Neural crest cell (in vitro differentiated cells): ENCODE data around the gene DLGAP4. TPM values are rescaled to one million over a fixed set of nuclear protein-coding genes. Genes with fewer than 3 reads are reported as not detected.

Experiments used
- DNase-seq: peaks from one replicate; pipeline ENCODE4 v3.0.0; 2021; ENCODE audit warnings: low read depth, mixed read lengths, low spot score
- H3K27ac Mint-ChIP-seq: one replicate; pipeline ENCODE4 v1.8.0; 2021; ENCODE audit warnings: mild to moderate bottlenecking, mixed read lengths; ENCODE audit not compliant: unreplicated experiment
- H3K27me3 Mint-ChIP-seq: 2 replicates; pipeline ENCODE4 v1.8.0; 2021; ENCODE audit warnings: low read depth, mild to moderate bottlenecking, mixed read lengths
- H3K36me3 Mint-ChIP-seq: 2 replicates; pipeline ENCODE4 v1.8.0; 2021; ENCODE audit warnings: low read depth, mild to moderate bottlenecking, mixed read lengths
- H3K4me1 Mint-ChIP-seq: 2 replicates; pipeline ENCODE4 v1.8.0; 2021; ENCODE audit warnings: mixed read lengths
- H3K4me3 Mint-ChIP-seq: one replicate; pipeline ENCODE4 v1.8.0; 2021; ENCODE audit warnings: mild to moderate bottlenecking, mixed read lengths
- H3K9me3 Mint-ChIP-seq: 2 replicates; pipeline ENCODE4 v1.8.0; 2021; ENCODE audit warnings: mixed read lengths
- CTCF ChIP-seq: fragments of 200-600 bp; sonication (generic); conservative IDR thresholded peaks from 2 replicates; pipeline ENCODE4 v1.5.0; 2021; ENCODE audit warnings: antibody characterized with exemption, mild to moderate bottlenecking
- total RNA-seq: library from RNA; stranded (reverse); gene quantifications from 2 replicates; pipeline ENCODE4 v1.2.1, GENCODE V29; 2021

The DLGAP4 gene
- total RNA-seq, 1 donor from 2014 or later: 95.6 TPM

- TF ChIP-seq CTCF: no peak
- no peak overlapping the region for H3K27ac Mint-ChIP-seq
- H3K4me3 Mint-ChIP-seq: no peak overlapping the region
- no peaks in the 10 kb centered on the region for H3K4me1 Mint-ChIP-seq
- no peaks in the 10 kb centered on the region for H3K36me3 Mint-ChIP-seq
- no peaks in the 10 kb centered on the region for H3K9me3 Mint-ChIP-seq
- DNase-seq: no peak
- H3K27me3 Mint-ChIP-seq: no peaks in the 10 kb centered on the region
These were observed 40.1 kb downstream of the DLGAP4 start for GRCh38 chr20:36346256-36346655.

- H3K27me3 Mint-ChIP-seq: no peaks in the 10 kb centered on the region
- no peaks in the 10 kb centered on the region for H3K9me3 Mint-ChIP-seq
- no peak for TF ChIP-seq CTCF
- no peak for DNase-seq
- H3K36me3 Mint-ChIP-seq: no peaks in the 10 kb centered on the region
- no peaks in the 10 kb centered on the region for H3K4me1 Mint-ChIP-seq
- H3K4me3 Mint-ChIP-seq: no peak overlapping the region
- H3K27ac Mint-ChIP-seq: no peak overlapping the region
These were observed 43.4 kb downstream of the DLGAP4 start for GRCh38 chr20:36349384-36350170.

- no peak for DNase-seq
- no peak for TF ChIP-seq CTCF
- H3K9me3 Mint-ChIP-seq: no peaks in the 10 kb centered on the region
- no peaks in the 10 kb centered on the region for H3K27me3 Mint-ChIP-seq
- H3K27ac Mint-ChIP-seq: no peak overlapping the region
- H3K4me1 Mint-ChIP-seq: no peaks in the 10 kb centered on the region
- H3K36me3 Mint-ChIP-seq: no peaks in the 10 kb centered on the region
- H3K4me3 Mint-ChIP-seq: no peak overlapping the region
These were observed 44.3 kb downstream of the DLGAP4 start for GRCh38 chr20:36350439-36350838.

GRCh38 chr20:36351937-36352336, 45.8 kb downstream of the DLGAP4 start:
- H3K27me3 Mint-ChIP-seq: peaks cover 3% of the 10 kb centered on the region
- no peaks in the 10 kb centered on the region for H3K4me1 Mint-ChIP-seq
- no peak overlapping the region for H3K27ac Mint-ChIP-seq
- H3K4me3 Mint-ChIP-seq: no peak overlapping the region
- H3K9me3 Mint-ChIP-seq: peaks cover 2% of the 10 kb centered on the region
- no peaks in the 10 kb centered on the region for H3K36me3 Mint-ChIP-seq
- no peak for TF ChIP-seq CTCF
- DNase-seq: no peak

- no peak for TF ChIP-seq CTCF
- H3K4me3 Mint-ChIP-seq: no peak overlapping the region
- H3K27ac Mint-ChIP-seq: no peak overlapping the region
- H3K4me1 Mint-ChIP-seq: no peaks in the 10 kb centered on the region
- H3K9me3 Mint-ChIP-seq: peaks cover 2% of the 10 kb centered on the region
- peaks cover 3% of the 10 kb centered on the region for H3K27me3 Mint-ChIP-seq
- DNase-seq: no peak
- H3K36me3 Mint-ChIP-seq: no peaks in the 10 kb centered on the region
These were observed 46.9 kb downstream of the DLGAP4 start for GRCh38 chr20:36352843-36353553.
